Gastrocnemius medialis (tissue), 4 donors: Measurements from ENCODE around the gene TCF3.

Experiments
- CTCF ChIP-seq, 5 experiments: fragments of 450-650 bp in 3 of 5; fragments of 200-600 bp in 2 of 5; sonication (generic) in 2 of 5; IDR thresholded peaks in 4 of 5; conservative IDR thresholded peaks in 1 of 5; 1 replicate in 4 of 5; 2 replicates in 1 of 5; pipeline ENCODE4 v1.5.1; 2016 to 2019; ENCODE audit warnings: antibody characterized with exemption in 5 of 5, mild to moderate bottlenecking in 3 of 5, moderate library complexity in 3 of 5
- POLR2A ChIP-seq, 2 donors: fragments of 450-650 bp; IDR thresholded peaks; one replicate each; pipeline ENCODE4 v1.6.1; 2017; ENCODE audit warnings: antibody characterized with exemption in 2 of 2, mild to moderate bottlenecking in 2 of 2, moderate library complexity in 2 of 2

GRCh38 chr19:1587872-1588271, 64.5 kb downstream of the TCF3 start:
- TF ChIP-seq POLR2A (IDR thresholded peaks at IDR 0.05), result no peak
- no peak for TF ChIP-seq CTCF (IDR thresholded peaks at IDR 0.05 in 4 of 5, conservative IDR thresholded peaks at IDR 0.05 in 1 of 5)
